Natural killer cell treated with Interleukin-12 subunit alpha and Interleukin-12 subunit beta and Interleukin-15 and Interleukin-18, amount 100 ng/mL, for 72 hours (primary cell): ENCODE results near the gene CERS6. TPM values are rescaled to one million over a fixed set of nuclear protein-coding genes. Genes with fewer than 3 reads are reported as not detected.
"Not testable (repeated sequence)": the region's sequence is repeated elsewhere in the genome, so short reads cannot be mapped to it uniquely, and the experiment has no call there.

Experiments used
- ATAC-seq, 2 donors: fragments of 150-1000 bp; cut with Tn5 transposase in 1 of 2; sonication (Bioruptor Pico), chemical (Tn5 transposase) in 1 of 2; 2 replicates each; pipeline ENCODE4 v1.10.0; 2021
- DNase-seq: peaks from one replicate; pipeline ENCODE4 v3.0.0; 2022; ENCODE audit warnings: low spot score
- H3K27ac Mint-ChIP-seq, 2 donors: 1 replicate in 1 of 2; 2 replicates in 1 of 2; pipeline ENCODE4 v1.8.0; 2022; ENCODE audit warnings: mixed read lengths in 2 of 2, mild to moderate bottlenecking in 1 of 2, moderate library complexity in 1 of 2
- H3K27me3 Mint-ChIP-seq, 2 donors: 1 replicate in 1 of 2; 2 replicates in 1 of 2; pipeline ENCODE4 v1.8.0; 2022; ENCODE audit warnings: mixed read lengths in 2 of 2
- H3K36me3 Mint-ChIP-seq: one replicate; pipeline ENCODE4 v1.8.0; 2022; ENCODE audit warnings: mixed read lengths
- H3K4me1 Mint-ChIP-seq, 2 donors: 1 replicate in 1 of 2; 2 replicates in 1 of 2; pipeline ENCODE4 v1.8.0; 2022; ENCODE audit warnings: low read depth in 2 of 2, mixed read lengths in 2 of 2, mild to moderate bottlenecking in 1 of 2
- H3K4me3 Mint-ChIP-seq: one replicate; pipeline ENCODE4 v1.8.0; 2022; ENCODE audit warnings: mixed read lengths
- H3K9me3 Mint-ChIP-seq: 2 replicates; pipeline ENCODE4 v1.8.0; 2022; ENCODE audit warnings: mixed read lengths
- total RNA-seq, 2 donors: library from RNA; stranded (reverse); gene quantifications; one replicate each; pipeline ENCODE4 v1.2.3, GENCODE V29; 2022

CERS6 gene
- total RNA-seq, 2 donors from 2014 or later: 17.8 to 19.5 TPM

- Mint-ChIP-seq H3K9me3 (no peaks in the 10 kb centered on the region), H3K27me3 (peaks cover 0 to 13% of the 10 kb centered on the region in 2 donors), H3K4me3 (no peak overlapping the region), H3K4me1 (no peaks in the 10 kb centered on the region), H3K27ac (no peak overlapping the region), H3K36me3 (no peaks in the 10 kb centered on the region)
- no peak for ATAC-seq
- DNase-seq: no peak
Observed at GRCh38 chr2:168787782-168788376, 331.8 kb downstream of the CERS6 start.

- no peak overlapping the region for H3K4me3 Mint-ChIP-seq
- DNase-seq: no peak
- no peaks in the 10 kb centered on the region for H3K9me3 Mint-ChIP-seq
- no peaks in the 10 kb centered on the region for H3K36me3 Mint-ChIP-seq
- H3K27ac Mint-ChIP-seq: no peak overlapping the region
- no peaks in the 10 kb centered on the region for H3K4me1 Mint-ChIP-seq
- ATAC-seq: no peak
- peaks cover 0 to 13% of the 10 kb centered on the region in 2 donors for H3K27me3 Mint-ChIP-seq
Observed at GRCh38 chr2:168789776-168790175, 333.7 kb downstream of the CERS6 start.

- Mint-ChIP-seq H3K4me1 (no peaks in the 10 kb centered on the region), H3K4me3 (no peak overlapping the region)
- no peak for ATAC-seq
Observed at GRCh38 chr2:168790226-168790902, 334.3 kb downstream of the CERS6 start.

GRCh38 chr2:168791140-168791539 lies 335.1 kb downstream of the CERS6 start:
- H3K27me3 Mint-ChIP-seq: peaks cover 0 to 13% of the 10 kb centered on the region in 2 donors
- H3K36me3 Mint-ChIP-seq, H3K9me3 Mint-ChIP-seq, H3K4me3 Mint-ChIP-seq, ATAC-seq, H3K4me1 Mint-ChIP-seq, DNase-seq, H3K27ac Mint-ChIP-seq: not testable (repeated sequence)

More at GRCh38 chr2:168790226-168790902, 334.3 kb downstream of the CERS6 start:
- H3K36me3 Mint-ChIP-seq: no peaks in the 10 kb centered on the region
- H3K27me3 Mint-ChIP-seq: peaks cover 0 to 13% of the 10 kb centered on the region in 2 donors
- H3K9me3 Mint-ChIP-seq: no peaks in the 10 kb centered on the region
- no peak overlapping the region for H3K27ac Mint-ChIP-seq
- DNase-seq: no peak

GRCh38 chr2:168793596-168793995 lies 337.5 kb downstream of the CERS6 start:
- Mint-ChIP-seq H3K9me3 (no peaks in the 10 kb centered on the region), H3K4me3 (no peak overlapping the region), H3K36me3 (no peaks in the 10 kb centered on the region), H3K27ac (no peak overlapping the region), H3K27me3 (peaks cover 0 to 2% of the 10 kb centered on the region in 2 donors), H3K4me1 (no peaks in the 10 kb centered on the region)
- DNase-seq (no peak), ATAC-seq (no peak)

GRCh38 chr2:168794968-168795367 lies 338.9 kb downstream of the CERS6 start:
- no peaks in the 10 kb centered on the region for H3K27me3 Mint-ChIP-seq
- H3K36me3 Mint-ChIP-seq: no peaks in the 10 kb centered on the region
- DNase-seq: no peak
- no peak overlapping the region for H3K4me3 Mint-ChIP-seq
- H3K4me1 Mint-ChIP-seq: no peaks in the 10 kb centered on the region
- H3K9me3 Mint-ChIP-seq: no peaks in the 10 kb centered on the region
- no peak overlapping the region for H3K27ac Mint-ChIP-seq
- no peak for ATAC-seq

GRCh38 chr2:168796090-168796577 lies 340.1 kb downstream of the CERS6 start:
- H3K9me3 Mint-ChIP-seq: no peaks in the 10 kb centered on the region
- peak in 1 of 2 donors; percentile 33 for ATAC-seq
- H3K27me3 Mint-ChIP-seq: no peaks in the 10 kb centered on the region
- no peaks in the 10 kb centered on the region for H3K36me3 Mint-ChIP-seq
- no peak overlapping the region for H3K27ac Mint-ChIP-seq
- DNase-seq: no peak
- H3K4me1 Mint-ChIP-seq: no peaks in the 10 kb centered on the region
- H3K4me3 Mint-ChIP-seq: no peak overlapping the region

GRCh38 chr2:168796583-168797285 lies 340.7 kb downstream of the CERS6 start:
- no peaks in the 10 kb centered on the region for H3K36me3 Mint-ChIP-seq
- no peak overlapping the region for H3K27ac Mint-ChIP-seq
- no peaks in the 10 kb centered on the region for H3K4me1 Mint-ChIP-seq
- DNase-seq (no peak), ATAC-seq (no peak)
- H3K9me3 Mint-ChIP-seq: no peaks in the 10 kb centered on the region
- H3K4me3 Mint-ChIP-seq: no peak overlapping the region
- no peaks in the 10 kb centered on the region for H3K27me3 Mint-ChIP-seq

GRCh38 chr2:168797286-168797655 lies 341.2 kb downstream of the CERS6 start:
- Mint-ChIP-seq H3K27me3 (no peaks in the 10 kb centered on the region), H3K4me1 (no peaks in the 10 kb centered on the region), H3K9me3 (no peaks in the 10 kb centered on the region), H3K4me3 (no peak overlapping the region), H3K36me3 (no peaks in the 10 kb centered on the region), H3K27ac (no peak overlapping the region)
- DNase-seq (no peak), ATAC-seq (no peak)

- DNase-seq (no peak), ATAC-seq (no peak)
- Mint-ChIP-seq H3K27ac (no peak overlapping the region), H3K4me3 (no peak overlapping the region), H3K9me3 (no peaks in the 10 kb centered on the region), H3K4me1 (no peaks in the 10 kb centered on the region), H3K36me3 (no peaks in the 10 kb centered on the region), H3K27me3 (peaks cover 0 to 2% of the 10 kb centered on the region in 2 donors)
Observed at GRCh38 chr2:168798076-168798887, 342.2 kb downstream of the CERS6 start.

GRCh38 chr2:168798888-168799410 lies 342.9 kb downstream of the CERS6 start:
- H3K4me3 Mint-ChIP-seq: no peak overlapping the region
- H3K27ac Mint-ChIP-seq: no peak overlapping the region
- H3K4me1 Mint-ChIP-seq: no peaks in the 10 kb centered on the region
- H3K36me3 Mint-ChIP-seq: no peaks in the 10 kb centered on the region
- H3K27me3 Mint-ChIP-seq: peaks cover 0 to 2% of the 10 kb centered on the region in 2 donors
- H3K9me3 Mint-ChIP-seq: no peaks in the 10 kb centered on the region
- ATAC-seq (no peak), DNase-seq (no peak)

- Mint-ChIP-seq H3K27me3 (peaks cover 0 to 2% of the 10 kb centered on the region in 2 donors), H3K9me3 (no peaks in the 10 kb centered on the region), H3K4me1 (no peaks in the 10 kb centered on the region), H3K4me3 (no peak overlapping the region), H3K27ac (no peak overlapping the region), H3K36me3 (no peaks in the 10 kb centered on the region)
- DNase-seq: no peak
- ATAC-seq: no peak
Observed at GRCh38 chr2:168801471-168801870, 345.4 kb downstream of the CERS6 start.
